SK-N-SH (cell line): ENCODE results near the gene OPRM1. TPM values are rescaled to one million over a fixed set of nuclear protein-coding genes. Genes with fewer than 3 reads are reported as not detected.

Source experiments
- CTCF ChIA-PET: fragments of 300-600, 350-600 bp; formaldehyde crosslinking; extraction: SDS; loops from one replicate; lab custom pipeline; 2021; lab: Yijun Ruan, JAX
- POLR2A ChIA-PET: fragments of 350-600 bp; sonication (Branson Sonifier 250); formaldehyde crosslinking; extraction: SDS; loops from one replicate; lab custom pipeline; 2020; ENCODE audit warnings: antibody characterized with exemption, inconsistent platforms; lab: Yijun Ruan, JAX
- DNase-seq: peaks from one replicate; pipeline ENCODE4 v3.0.0; 2012
- H2AFZ ChIP-seq: fragments of 200-600 bp; sonication (generic); 2 replicates; pipeline ENCODE4 v1.8.1; 2016; ENCODE audit warnings: antibody characterized with exemption, mild to moderate bottlenecking, low read depth
- H3F3A ChIP-seq: fragments of 200-600 bp; sonication (generic); replicated peaks from 2 replicates; pipeline ENCODE3; 2016; ENCODE audit warnings: antibody characterized with exemption, mild to moderate bottlenecking; ENCODE audit not compliant: insufficient read depth
- H3K27ac ChIP-seq, 2 experiments: fragments of 200-500 bp in 1 of 2; fragments of 200-600 bp in 1 of 2; sonication (Bioruptor generic) in 1 of 2; sonication (generic), shearing (Covaris generic) in 1 of 2; 2 replicates each; pipeline versions ENCODE4 v1.5.1 to v1.6.1; 2014 to 2016; ENCODE audit warnings: low read depth in 2 of 2, inconsistent platforms in 1 of 2, low read length in 1 of 2, mild to moderate bottlenecking in 1 of 2, mixed read lengths in 1 of 2
- H3K27me3 ChIP-seq: fragments of 200-600 bp; sonication (generic), shearing (Covaris generic); 2 replicates; pipeline ENCODE4 v1.6.1; 2016; ENCODE audit warnings: mixed run types; ENCODE audit not compliant: insufficient read depth
- H3K36me3 ChIP-seq, 2 experiments: fragments of 200-500 bp in 1 of 2; fragments of 200-600 bp in 1 of 2; sonication (Bioruptor generic) in 1 of 2; sonication (generic) in 1 of 2; replicated peaks in 1 of 2; 2 replicates each; pipeline versions ENCODE3 to v1.5.1; 2014 to 2016; ENCODE audit warnings: low read length in 1 of 2, mild to moderate bottlenecking in 1 of 2; ENCODE audit not compliant: insufficient read depth in 2 of 2, control insufficient read depth in 1 of 2
- H3K4me1 ChIP-seq, 2 experiments: fragments of 200-500 bp in 1 of 2; fragments of 200-600 bp in 1 of 2; sonication (Bioruptor generic) in 1 of 2; sonication (generic), shearing (Covaris generic) in 1 of 2; 2 replicates each; pipeline versions ENCODE4 v1.5.1 to v1.6.1; 2014 to 2016; ENCODE audit warnings: low read depth in 1 of 2, low read length in 1 of 2, mixed run types in 1 of 2; ENCODE audit not compliant: insufficient read depth in 2 of 2, control insufficient read depth in 1 of 2
- H3K4me2 ChIP-seq: fragments of 200-600 bp; sonication (generic), shearing (Covaris generic); 2 replicates; pipeline ENCODE4 v1.6.1; 2017; ENCODE audit warnings: mixed run types
- H3K4me3 ChIP-seq, 2 experiments: fragments of 200-500 bp in 1 of 2; fragments of 200-600 bp in 1 of 2; sonication (Bioruptor generic) in 1 of 2; sonication (generic), shearing (Covaris generic) in 1 of 2; 2 replicates each; pipeline versions ENCODE4 v1.5.1 to v1.8.1; 2014 to 2016; ENCODE audit warnings: low read depth in 2 of 2, inconsistent platforms in 1 of 2, low read length in 1 of 2, mild to moderate bottlenecking in 1 of 2, mixed read lengths in 1 of 2, moderate library complexity in 1 of 2
- H3K79me2 ChIP-seq: fragments of 200-600 bp; sonication (generic); 2 replicates; pipeline ENCODE4 v1.8.1; 2017; ENCODE audit warnings: mild to moderate bottlenecking; ENCODE audit not compliant: insufficient read depth
- H3K9ac ChIP-seq: fragments of 200-600 bp; sonication (generic); 2 replicates; pipeline ENCODE4 v1.6.1; 2017; ENCODE audit warnings: mixed run types
- H3K9me2 ChIP-seq: fragments of 200-600 bp; sonication (generic); 2 replicates; pipeline ENCODE4 v1.6.1; 2017; ENCODE audit warnings: mixed run types
- H3K9me3 ChIP-seq: fragments of 200-600 bp; sonication (generic); 2 replicates; pipeline ENCODE4 v1.6.1; 2017; ENCODE audit warnings: mixed run types, mild to moderate bottlenecking, moderate library complexity
- H4K20me1 ChIP-seq: fragments of 200-600 bp; sonication (generic); 2 replicates; pipeline ENCODE4 v1.6.1; 2017; ENCODE audit warnings: mild to moderate bottlenecking, mixed run types; ENCODE audit not compliant: insufficient read depth
- CHD2 ChIP-seq: fragments of 150-350 bp; IDR thresholded peaks from 2 replicates; pipeline ENCODE4 v1.6.1; 2018; ENCODE audit warnings: low read length; ENCODE audit not compliant: partially characterized antibody
- ELF1 ChIP-seq: IDR thresholded peaks from 2 replicates; pipeline ENCODE4 v1.4.0; 2012
- EP300 ChIP-seq, 2 experiments: IDR thresholded peaks; 2 replicates each; pipeline versions ENCODE4 v1.4.0 to v1.6.1; 2012; ENCODE audit warnings: borderline replicate concordance in 1 of 2, low read depth in 1 of 2, low read length in 1 of 2
- FOSL2 ChIP-seq: IDR thresholded peaks from 2 replicates; pipeline ENCODE4 v1.4.0; 2012; ENCODE audit warnings: low read depth, mild to moderate bottlenecking, moderate library complexity, borderline replicate concordance
- GATA2 ChIP-seq: sonication (generic); formaldehyde crosslinking; IDR thresholded peaks from 2 replicates; pipeline ENCODE4 v1.5.0; 2020; ENCODE audit warnings: mild to moderate bottlenecking, missing genetic modification reagents
- MAX ChIP-seq: IDR thresholded peaks from 2 replicates; pipeline ENCODE4 v1.4.0; 2012; ENCODE audit warnings: low read depth
- MEF2A ChIP-seq: IDR thresholded peaks from 2 replicates; pipeline ENCODE4 v1.4.0; 2012; ENCODE audit warnings: low read depth, borderline replicate concordance
- MXI1 ChIP-seq: IDR thresholded peaks from 2 replicates; pipeline ENCODE4 v1.6.1; 2012; ENCODE audit warnings: mild to moderate bottlenecking, low read depth, low read length, improper control_type of control experiment
- NRF1 ChIP-seq: IDR thresholded peaks from 2 replicates; pipeline ENCODE4 v1.6.1; 2012; ENCODE audit warnings: low read depth, mild to moderate bottlenecking, low read length
- RCOR1 ChIP-seq: fragments of 150-350 bp; IDR thresholded peaks from 2 replicates; pipeline ENCODE4 v1.6.1; 2017; ENCODE audit warnings: antibody characterized with exemption, low read length
- RFX5 ChIP-seq: IDR thresholded peaks from 2 replicates; pipeline ENCODE4 v1.6.1; 2012; ENCODE audit warnings: mild to moderate bottlenecking, improper control_type of control experiment, low read length
- RXRA ChIP-seq: IDR thresholded peaks from 2 replicates; pipeline ENCODE4 v1.4.0; 2012; ENCODE audit warnings: low read depth, mild to moderate bottlenecking, borderline replicate concordance
- TAF1 ChIP-seq: IDR thresholded peaks from 2 replicates; pipeline ENCODE4 v1.6.1; 2012; ENCODE audit warnings: low read depth, mild to moderate bottlenecking, low read length, moderate library complexity, borderline replicate concordance
- TEAD4 ChIP-seq: IDR thresholded peaks from 2 replicates; pipeline ENCODE4 v1.4.0; 2012; ENCODE audit warnings: mild to moderate bottlenecking, borderline replicate concordance; ENCODE audit not compliant: insufficient read depth
- USF2 ChIP-seq: fragments of 150-350 bp; IDR thresholded peaks from 2 replicates; pipeline ENCODE4 v1.6.1; 2017; ENCODE audit warnings: antibody characterized with exemption, low read length, low read depth, borderline replicate concordance
- WGBS: methylation state at CpG from one replicate; pipeline ENCODE4 v1.1.6; 2017; ENCODE audit warnings: low lambda C conversion rate; 5-methylcytosine and 5-hydroxymethylcytosine counted together
- polyA plus RNA-seq, 3 experiments: library from polyadenylated mRNA; depleted of rRNA; stranded (reverse); fragments of >200 nt; gene quantifications; 2 replicates each; pipeline ENCODE4 v1.2.3, GENCODE V29; 2012
- TF ChIP-seq, protein P1 (sequence below): fragments of 150-350 bp; IDR thresholded peaks from 2 replicates; pipeline ENCODE4 v1.6.1; 2016; ENCODE audit warnings: mild to moderate bottlenecking, low read depth, low read length
- TF ChIP-seq, protein P2 (sequence below): IDR thresholded peaks from 2 replicates; pipeline ENCODE4 v1.4.0; 2012; ENCODE audit warnings: low read depth, borderline replicate concordance
- TF ChIP-seq, protein P3 (sequence below): IDR thresholded peaks from 2 replicates; pipeline ENCODE4; 2012
- TF ChIP-seq, protein P4 (sequence below): IDR thresholded peaks from 2 replicates; pipeline ENCODE4 v1.6.1; 2012; ENCODE audit warnings: mild to moderate bottlenecking, low read depth, low read length, moderate library complexity

OPRM1 gene
- polyA plus RNA-seq, 1 of the 3 experiments (the other 2 are of a cell fraction) = 0.15 TPM

DNA sequence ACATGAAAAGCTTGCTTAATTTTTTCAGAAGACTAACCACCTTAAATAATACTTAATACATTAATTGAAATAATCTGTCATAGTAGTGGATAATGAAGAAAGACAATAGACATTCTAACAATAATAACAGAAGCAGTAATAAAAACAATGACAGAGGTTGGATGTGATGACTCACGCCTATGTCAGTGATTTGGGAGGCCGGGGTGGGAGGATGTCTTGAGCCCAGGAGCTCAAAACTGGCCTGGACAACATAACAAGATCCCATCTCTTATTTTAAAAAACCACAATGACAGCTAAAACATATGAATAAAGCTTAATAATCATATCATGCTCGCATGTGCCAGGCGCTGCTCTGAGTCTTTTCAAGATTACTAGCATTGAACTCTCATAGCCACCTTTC lies 212.1 kb downstream of the OPRM1 start:
- POLR2A ChIA-PET = no interaction called here
- Histone ChIP-seq H3K27ac (no peak overlapping the region), H3K9me3 (no peaks in the 10 kb centered on the region; the same call in 1 of the 2 replicates), H2AFZ (no peak overlapping the region), H4K20me1 (no peaks in the 10 kb centered on the region), H3K27me3 (no peaks in the 10 kb centered on the region), H3K9me2 (no peaks in the 10 kb centered on the region), H3K4me3 (no peak overlapping the region), H3K79me2 (no peaks in the 10 kb centered on the region), H3K36me3 (no peaks in the 10 kb centered on the region), H3K9ac (no peak overlapping the region), H3K4me1 (no peaks in the 10 kb centered on the region), H3F3A (no peaks in the 10 kb centered on the region), H3K4me2 (no peak overlapping the region)
- 47% methylated on average over 4 of the region's 4 CpGs for WGBS
- CTCF ChIA-PET = interaction anchor here (0.8 kb wide), 1 partner anchor 11 kb away, joined by 3 read pairs; no protein-coding TSS in a partner anchor
- TF ChIP-seq GATA2 (CRISPR knock-in tag) = no peak
- no peak for TF ChIP-seq FOSL2
- TF ChIP-seq, protein P1, sequence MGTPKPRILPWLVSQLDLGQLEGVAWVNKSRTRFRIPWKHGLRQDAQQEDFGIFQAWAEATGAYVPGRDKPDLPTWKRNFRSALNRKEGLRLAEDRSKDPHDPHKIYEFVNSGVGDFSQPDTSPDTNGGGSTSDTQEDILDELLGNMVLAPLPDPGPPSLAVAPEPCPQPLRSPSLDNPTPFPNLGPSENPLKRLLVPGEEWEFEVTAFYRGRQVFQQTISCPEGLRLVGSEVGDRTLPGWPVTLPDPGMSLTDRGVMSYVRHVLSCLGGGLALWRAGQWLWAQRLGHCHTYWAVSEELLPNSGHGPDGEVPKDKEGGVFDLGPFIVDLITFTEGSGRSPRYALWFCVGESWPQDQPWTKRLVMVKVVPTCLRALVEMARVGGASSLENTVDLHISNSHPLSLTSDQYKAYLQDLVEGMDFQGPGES = no peak
- TF ChIP-seq MEF2A = no peak
- TF ChIP-seq ELF1 = no peak
- TF ChIP-seq, protein P2, sequence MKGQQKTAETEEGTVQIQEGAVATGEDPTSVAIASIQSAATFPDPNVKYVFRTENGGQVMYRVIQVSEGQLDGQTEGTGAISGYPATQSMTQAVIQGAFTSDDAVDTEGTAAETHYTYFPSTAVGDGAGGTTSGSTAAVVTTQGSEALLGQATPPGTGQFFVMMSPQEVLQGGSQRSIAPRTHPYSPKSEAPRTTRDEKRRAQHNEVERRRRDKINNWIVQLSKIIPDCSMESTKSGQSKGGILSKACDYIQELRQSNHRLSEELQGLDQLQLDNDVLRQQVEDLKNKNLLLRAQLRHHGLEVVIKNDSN = no peak
- no peak for TF ChIP-seq TEAD4
- no peak for TF ChIP-seq MAX
- TF ChIP-seq EP300 (IDR thresholded peaks at IDR 0.05; ENCODE audit: borderline replicate concordance in 1 of 2, low read depth in 1 of 2, low read length in 1 of 2) = no peak
- no peak for TF ChIP-seq RFX5
- TF ChIP-seq CHD2 = no peak
- TF ChIP-seq RCOR1 = no peak
- DNase-seq = no peak

DNA sequence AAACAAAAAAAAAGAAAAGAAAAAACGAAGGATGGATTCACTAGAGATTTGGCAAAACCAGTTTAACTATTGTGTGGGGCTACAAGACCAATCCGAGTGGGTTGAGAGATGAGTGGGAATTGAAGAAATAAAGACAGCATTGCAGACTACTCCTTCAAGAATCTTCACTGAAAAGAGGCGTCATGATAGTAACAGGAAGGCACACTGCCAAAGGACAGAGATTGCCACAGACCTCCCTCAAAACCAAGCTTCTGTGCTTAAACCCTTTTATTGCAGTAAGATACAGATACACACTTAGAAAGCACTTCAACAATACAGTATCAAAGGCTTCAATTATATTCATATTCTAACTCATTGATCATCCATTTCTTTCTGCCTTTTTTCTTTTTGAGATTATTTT lies 213.6 kb downstream of the OPRM1 start:
- H3K36me3 ChIP-seq = no peaks in the 10 kb centered on the region
- ChIA-PET CTCF (no interaction called here), POLR2A (no interaction called here)
- WGBS = 48% methylated on average over 3 of the region's 3 CpGs
- no peak overlapping the region for H3K9ac ChIP-seq
- no peaks in the 10 kb centered on the region for H3F3A ChIP-seq
- H3K79me2 ChIP-seq = no peaks in the 10 kb centered on the region
- no peaks in the 10 kb centered on the region for H3K9me2 ChIP-seq
- H3K4me3 ChIP-seq = no peak overlapping the region
- no peak overlapping the region for H3K27ac ChIP-seq
- no peaks in the 10 kb centered on the region for H3K4me1 ChIP-seq
- H3K4me2 ChIP-seq = no peak overlapping the region
- DNase-seq = no peak
- no peaks in the 10 kb centered on the region for H3K27me3 ChIP-seq
- H4K20me1 ChIP-seq = no peaks in the 10 kb centered on the region
- no peak overlapping the region for H2AFZ ChIP-seq
- no peaks in the 10 kb centered on the region; the same call in 1 of the 2 replicates for H3K9me3 ChIP-seq
- TF ChIP-seq GATA2 (CRISPR knock-in tag) (no peak), MXI1 (no peak), NRF1 (no peak), RXRA (no peak), TAF1 (no peak), USF2 (no peak), EP300 (IDR thresholded peaks at IDR 0.05; ENCODE audit: borderline replicate concordance in 1 of 2, low read depth in 1 of 2, low read length in 1 of 2) (no peak)
- TF ChIP-seq, protein P3, sequence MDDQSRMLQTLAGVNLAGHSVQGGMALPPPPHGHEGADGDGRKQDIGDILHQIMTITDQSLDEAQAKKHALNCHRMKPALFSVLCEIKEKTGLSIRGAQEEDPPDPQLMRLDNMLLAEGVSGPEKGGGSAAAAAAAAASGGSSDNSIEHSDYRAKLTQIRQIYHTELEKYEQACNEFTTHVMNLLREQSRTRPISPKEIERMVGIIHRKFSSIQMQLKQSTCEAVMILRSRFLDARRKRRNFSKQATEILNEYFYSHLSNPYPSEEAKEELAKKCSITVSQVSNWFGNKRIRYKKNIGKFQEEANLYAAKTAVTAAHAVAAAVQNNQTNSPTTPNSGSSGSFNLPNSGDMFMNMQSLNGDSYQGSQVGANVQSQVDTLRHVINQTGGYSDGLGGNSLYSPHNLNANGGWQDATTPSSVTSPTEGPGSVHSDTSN = no peak
- TF ChIP-seq, protein P2 = no peak
- TF ChIP-seq, protein P4, sequence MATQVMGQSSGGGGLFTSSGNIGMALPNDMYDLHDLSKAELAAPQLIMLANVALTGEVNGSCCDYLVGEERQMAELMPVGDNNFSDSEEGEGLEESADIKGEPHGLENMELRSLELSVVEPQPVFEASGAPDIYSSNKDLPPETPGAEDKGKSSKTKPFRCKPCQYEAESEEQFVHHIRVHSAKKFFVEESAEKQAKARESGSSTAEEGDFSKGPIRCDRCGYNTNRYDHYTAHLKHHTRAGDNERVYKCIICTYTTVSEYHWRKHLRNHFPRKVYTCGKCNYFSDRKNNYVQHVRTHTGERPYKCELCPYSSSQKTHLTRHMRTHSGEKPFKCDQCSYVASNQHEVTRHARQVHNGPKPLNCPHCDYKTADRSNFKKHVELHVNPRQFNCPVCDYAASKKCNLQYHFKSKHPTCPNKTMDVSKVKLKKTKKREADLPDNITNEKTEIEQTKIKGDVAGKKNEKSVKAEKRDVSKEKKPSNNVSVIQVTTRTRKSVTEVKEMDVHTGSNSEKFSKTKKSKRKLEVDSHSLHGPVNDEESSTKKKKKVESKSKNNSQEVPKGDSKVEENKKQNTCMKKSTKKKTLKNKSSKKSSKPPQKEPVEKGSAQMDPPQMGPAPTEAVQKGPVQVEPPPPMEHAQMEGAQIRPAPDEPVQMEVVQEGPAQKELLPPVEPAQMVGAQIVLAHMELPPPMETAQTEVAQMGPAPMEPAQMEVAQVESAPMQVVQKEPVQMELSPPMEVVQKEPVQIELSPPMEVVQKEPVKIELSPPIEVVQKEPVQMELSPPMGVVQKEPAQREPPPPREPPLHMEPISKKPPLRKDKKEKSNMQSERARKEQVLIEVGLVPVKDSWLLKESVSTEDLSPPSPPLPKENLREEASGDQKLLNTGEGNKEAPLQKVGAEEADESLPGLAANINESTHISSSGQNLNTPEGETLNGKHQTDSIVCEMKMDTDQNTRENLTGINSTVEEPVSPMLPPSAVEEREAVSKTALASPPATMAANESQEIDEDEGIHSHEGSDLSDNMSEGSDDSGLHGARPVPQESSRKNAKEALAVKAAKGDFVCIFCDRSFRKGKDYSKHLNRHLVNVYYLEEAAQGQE = no peak
